ENCODE results near the gene ADAM29.
A peak's percentile ranks its signal among the peaks of the same experiment; 100 is the strongest.
"Not testable (repeated sequence)": the region's sequence is repeated elsewhere in the genome, so short reads cannot be mapped to it uniquely, and the experiment has no call there.

ADAM29 gene

DNA sequence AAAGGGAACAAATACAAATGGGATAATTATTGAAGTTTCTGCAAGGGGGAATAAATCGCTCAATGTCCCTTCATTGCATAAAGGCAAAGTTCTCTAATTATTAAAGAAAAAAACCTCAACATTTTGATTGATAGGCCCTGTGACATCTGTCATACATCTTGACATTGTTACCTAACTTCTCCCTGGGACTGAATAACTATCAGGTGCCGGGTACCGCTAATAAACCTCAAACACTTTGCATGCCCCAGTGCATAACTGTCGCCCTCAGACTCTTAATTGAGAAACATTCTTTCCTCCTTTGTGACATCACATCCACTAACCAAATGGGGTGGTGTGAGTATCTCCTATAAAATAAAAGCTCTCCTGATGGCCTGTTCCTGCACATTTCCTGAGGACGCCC lies at the start of gene ADAM29:
Gene ADAM29, plus strand, starts transcription at position 301 of the 400 bp plus-strand sequence. CDS start 57,168 bp downstream, outside the sequence.
- Histone ChIP-seq H3K4me3 (ENCODE audit: low read length) (no peak within 1 kb of the TSS), H3K9me3 (ENCODE audit: control insufficient read depth, low read length) (no peaks in the 10 kb centered on the region), H3K27me3 (replicated peaks; ENCODE audit: control insufficient read depth, insufficient read depth, low read length) (no peaks in the 10 kb centered on the region), H3K4me1 (ENCODE audit: control insufficient read depth, insufficient read depth, low read length) (no peaks in the 10 kb centered on the region), H3K36me3 (ENCODE audit: control insufficient read depth, insufficient read depth, low read length, severe bottlenecking) (no peaks in the 10 kb centered on the region), H3K9ac (ENCODE audit: low read length) (no peak within 1 kb of the TSS)
- no peak for DNase-seq (ENCODE audit: low read depth)

DNA sequence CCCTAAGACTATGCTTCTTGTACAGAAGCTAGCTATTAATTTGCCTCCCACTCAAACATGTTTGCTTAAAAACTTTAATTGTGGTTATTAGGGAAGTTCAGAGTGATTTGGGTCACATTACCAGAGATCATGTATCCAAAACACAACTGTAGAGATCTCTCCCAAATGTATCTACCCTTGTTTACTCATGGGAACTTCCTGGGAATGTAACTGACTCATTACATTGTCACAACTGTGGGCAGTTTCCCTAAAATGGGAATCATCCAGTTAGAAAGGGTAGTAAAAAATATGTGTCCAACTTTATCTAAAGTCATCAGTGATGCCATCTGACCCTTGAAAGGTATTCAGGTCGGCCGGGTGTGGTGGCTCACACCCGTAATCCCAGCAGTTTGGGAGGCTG lies 48.8 kb upstream of the ADAM29 start:
- Histone ChIP-seq H3K27me3 (replicated peaks; ENCODE audit: control insufficient read depth, insufficient read depth, low read length) (no peaks in the 10 kb centered on the region), H3K9me3 (ENCODE audit: control insufficient read depth, low read length) (no peaks in the 10 kb centered on the region), H3K4me1 (ENCODE audit: control insufficient read depth, insufficient read depth, low read length) (no peaks in the 10 kb centered on the region), H3K4me3 (ENCODE audit: low read length) (no peak overlapping the region), H3K9ac (ENCODE audit: low read length) (no peak overlapping the region), H3K36me3 (ENCODE audit: control insufficient read depth, insufficient read depth, low read length, severe bottlenecking) (no peaks in the 10 kb centered on the region)
- DNase-seq (ENCODE audit: low read depth) = no peak

DNA sequence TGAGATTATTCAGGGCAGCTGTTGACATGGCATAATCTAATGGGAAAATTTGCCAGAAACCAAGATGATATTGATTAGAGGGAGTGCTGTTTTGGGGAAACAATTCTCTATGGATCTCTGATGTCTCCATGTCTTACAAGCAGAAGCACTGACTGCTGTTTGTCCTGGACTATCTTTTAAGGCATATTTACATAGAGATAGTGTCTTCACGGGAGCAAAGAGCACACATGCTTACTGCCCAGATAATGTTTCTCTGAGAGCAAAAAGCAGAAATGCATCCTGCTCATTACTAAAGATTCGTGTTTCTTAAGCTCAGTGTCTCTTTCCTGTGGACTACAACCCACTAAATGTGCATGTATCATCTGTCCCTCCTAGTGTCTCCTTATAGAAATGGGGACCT lies 47.8 kb upstream of the ADAM29 start:
- no peak for DNase-seq (ENCODE audit: low read depth)
- Histone ChIP-seq H3K27me3 (replicated peaks; ENCODE audit: control insufficient read depth, insufficient read depth, low read length) (no peaks in the 10 kb centered on the region), H3K4me3 (ENCODE audit: low read length) (no peak overlapping the region)

DNA sequence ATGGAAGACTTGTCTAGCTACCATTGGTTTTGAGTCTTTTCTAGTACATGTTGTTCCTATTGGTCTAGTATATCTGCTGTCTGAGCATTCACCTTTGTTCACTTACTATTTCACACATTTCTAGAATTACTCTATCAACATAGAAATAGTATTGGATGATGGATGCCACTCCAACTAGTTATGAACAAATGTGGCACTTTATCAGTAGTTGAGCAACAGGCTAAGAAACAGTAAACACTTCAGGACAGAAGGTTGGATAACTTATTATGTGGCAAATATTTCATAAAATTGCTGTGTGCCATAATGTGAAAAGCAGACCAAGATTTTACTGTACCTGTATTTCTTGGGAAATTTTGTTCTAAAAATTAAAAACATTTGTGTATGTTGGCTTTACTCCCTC lies 46.8 kb upstream of the ADAM29 start:
- no peaks in the 10 kb centered on the region for H3K9me3 ChIP-seq (ENCODE audit: control insufficient read depth, low read length)
- H3K36me3 ChIP-seq (ENCODE audit: control insufficient read depth, insufficient read depth, low read length, severe bottlenecking) = no peaks in the 10 kb centered on the region
- H3K4me3 ChIP-seq (ENCODE audit: low read length) = no peak overlapping the region
- no peaks in the 10 kb centered on the region for H3K4me1 ChIP-seq (ENCODE audit: control insufficient read depth, insufficient read depth, low read length)
- no peaks in the 10 kb centered on the region for H3K27me3 ChIP-seq (replicated peaks; ENCODE audit: control insufficient read depth, insufficient read depth, low read length)
- no peak for DNase-seq (ENCODE audit: low read depth)
- H3K9ac ChIP-seq (ENCODE audit: low read length) = no peak overlapping the region

More for the DNA sequence above, 47.8 kb upstream of the ADAM29 start:
- Histone ChIP-seq H3K4me1 (ENCODE audit: control insufficient read depth, insufficient read depth, low read length) (no peaks in the 10 kb centered on the region), H3K9ac (ENCODE audit: low read length) (no peak overlapping the region), H3K36me3 (ENCODE audit: control insufficient read depth, insufficient read depth, low read length, severe bottlenecking) (no peaks in the 10 kb centered on the region), H3K9me3 (ENCODE audit: control insufficient read depth, low read length) (no peaks in the 10 kb centered on the region)

DNA sequence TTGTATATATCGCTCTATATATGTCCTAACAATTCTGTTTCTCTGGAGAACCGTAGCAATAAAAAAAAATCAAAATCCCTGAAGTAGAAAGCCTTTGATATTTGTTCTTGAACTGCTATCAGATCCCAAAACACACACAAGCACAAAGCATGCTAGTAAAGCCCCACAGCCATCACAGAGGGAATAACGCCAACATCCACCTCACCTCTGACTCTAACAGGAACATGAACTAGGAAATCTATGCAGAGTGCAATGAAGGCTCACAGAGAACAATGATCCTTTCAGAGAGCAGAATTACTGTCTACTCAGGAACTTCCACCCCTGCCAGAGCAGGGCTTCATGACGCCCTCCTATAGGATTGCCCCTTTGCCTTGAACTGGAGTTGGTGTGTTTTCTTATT lies 45.0 kb upstream of the ADAM29 start:
- H3K36me3 ChIP-seq (ENCODE audit: control insufficient read depth, insufficient read depth, low read length, severe bottlenecking); H3K4me1 ChIP-seq (ENCODE audit: control insufficient read depth, insufficient read depth, low read length); H3K4me3 ChIP-seq (ENCODE audit: low read length); H3K9me3 ChIP-seq (ENCODE audit: control insufficient read depth, low read length); DNase-seq (ENCODE audit: low read depth); H3K27me3 ChIP-seq (replicated peaks; ENCODE audit: control insufficient read depth, insufficient read depth, low read length); H3K9ac ChIP-seq (ENCODE audit: low read length): not testable (repeated sequence)

DNA sequence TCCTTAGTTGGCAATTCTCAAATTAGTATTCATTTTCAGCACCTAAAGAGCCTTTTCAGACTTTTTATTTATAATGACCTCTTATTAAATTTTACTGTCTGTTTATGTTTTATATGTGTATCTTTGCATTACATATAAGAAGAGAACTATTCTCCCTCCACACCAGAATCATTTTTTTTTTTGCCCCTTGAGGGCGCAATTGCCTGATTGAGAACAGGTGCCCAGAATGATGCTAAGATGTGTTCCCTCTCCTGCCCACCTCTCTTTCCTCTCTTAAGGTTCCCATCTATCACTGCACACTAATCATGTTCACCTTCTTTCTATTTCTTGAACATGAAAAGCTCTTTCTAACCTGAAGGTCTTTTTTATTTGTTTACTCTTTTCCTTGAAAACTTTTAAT lies 44.2 kb upstream of the ADAM29 start:
- Histone ChIP-seq H3K4me3 (ENCODE audit: low read length) (no peak overlapping the region), H3K27me3 (replicated peaks; ENCODE audit: control insufficient read depth, insufficient read depth, low read length) (no peaks in the 10 kb centered on the region), H3K36me3 (ENCODE audit: control insufficient read depth, insufficient read depth, low read length, severe bottlenecking) (no peaks in the 10 kb centered on the region), H3K4me1 (ENCODE audit: control insufficient read depth, insufficient read depth, low read length) (no peaks in the 10 kb centered on the region), H3K9ac (ENCODE audit: low read length) (no peak overlapping the region), H3K9me3 (ENCODE audit: control insufficient read depth, low read length) (no peaks in the 10 kb centered on the region)
- DNase-seq (ENCODE audit: low read depth) = peak; percentile 58

DNA sequence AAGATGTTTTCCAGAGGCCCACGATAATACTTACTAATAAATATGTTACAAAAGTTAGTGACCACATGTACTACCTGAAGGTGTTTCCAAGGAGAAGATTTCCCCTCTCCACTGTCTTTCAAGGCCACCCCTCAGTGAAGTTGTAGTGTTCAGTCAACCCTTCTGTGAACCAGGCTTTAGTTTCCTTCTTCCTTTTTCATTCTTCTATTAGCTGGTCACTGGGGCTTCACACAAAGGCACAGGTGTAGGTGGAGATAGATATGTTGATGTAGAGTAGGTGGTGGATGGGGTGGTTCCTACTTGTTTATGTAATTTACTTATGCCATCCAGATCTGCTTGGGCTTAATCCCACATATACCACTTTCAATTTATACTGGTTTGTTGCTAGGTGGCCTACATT lies 43.3 kb upstream of the ADAM29 start:
- Histone ChIP-seq H3K9me3 (ENCODE audit: control insufficient read depth, low read length) (no peaks in the 10 kb centered on the region), H3K9ac (ENCODE audit: low read length) (no peak overlapping the region), H3K27me3 (replicated peaks; ENCODE audit: control insufficient read depth, insufficient read depth, low read length) (no peaks in the 10 kb centered on the region), H3K4me1 (ENCODE audit: control insufficient read depth, insufficient read depth, low read length) (no peaks in the 10 kb centered on the region), H3K4me3 (ENCODE audit: low read length) (no peak overlapping the region), H3K36me3 (ENCODE audit: control insufficient read depth, insufficient read depth, low read length, severe bottlenecking) (no peaks in the 10 kb centered on the region)
- no peak for DNase-seq (ENCODE audit: low read depth)

DNA sequence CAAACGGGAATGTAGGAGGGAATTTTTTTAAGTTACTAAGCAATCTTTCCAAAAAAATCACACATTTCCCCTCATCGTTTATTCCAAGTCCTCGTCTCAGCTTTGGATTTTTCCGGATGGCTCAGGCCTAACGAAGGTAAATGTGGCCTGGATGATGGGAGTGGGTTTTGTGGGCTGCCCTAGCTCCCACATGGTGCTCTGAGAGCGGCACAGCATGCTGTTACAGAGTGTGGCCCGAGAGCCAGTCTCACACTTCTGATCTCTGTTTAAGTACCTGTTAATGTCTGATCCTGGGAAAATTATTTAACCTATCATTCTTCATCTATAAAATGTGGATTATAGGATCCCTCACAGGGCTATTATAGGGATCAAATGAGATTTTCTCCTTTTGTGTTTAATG lies 38.2 kb upstream of the ADAM29 start:
- Histone ChIP-seq H3K4me1 (ENCODE audit: control insufficient read depth, insufficient read depth, low read length) (no peaks in the 10 kb centered on the region), H3K4me3 (ENCODE audit: low read length) (no peak overlapping the region), H3K36me3 (ENCODE audit: control insufficient read depth, insufficient read depth, low read length, severe bottlenecking) (no peaks in the 10 kb centered on the region), H3K9me3 (ENCODE audit: control insufficient read depth, low read length) (no peaks in the 10 kb centered on the region), H3K9ac (ENCODE audit: low read length) (no peak overlapping the region), H3K27me3 (replicated peaks; ENCODE audit: control insufficient read depth, insufficient read depth, low read length) (no peaks in the 10 kb centered on the region)
- no peak for DNase-seq (ENCODE audit: low read depth)

DNA sequence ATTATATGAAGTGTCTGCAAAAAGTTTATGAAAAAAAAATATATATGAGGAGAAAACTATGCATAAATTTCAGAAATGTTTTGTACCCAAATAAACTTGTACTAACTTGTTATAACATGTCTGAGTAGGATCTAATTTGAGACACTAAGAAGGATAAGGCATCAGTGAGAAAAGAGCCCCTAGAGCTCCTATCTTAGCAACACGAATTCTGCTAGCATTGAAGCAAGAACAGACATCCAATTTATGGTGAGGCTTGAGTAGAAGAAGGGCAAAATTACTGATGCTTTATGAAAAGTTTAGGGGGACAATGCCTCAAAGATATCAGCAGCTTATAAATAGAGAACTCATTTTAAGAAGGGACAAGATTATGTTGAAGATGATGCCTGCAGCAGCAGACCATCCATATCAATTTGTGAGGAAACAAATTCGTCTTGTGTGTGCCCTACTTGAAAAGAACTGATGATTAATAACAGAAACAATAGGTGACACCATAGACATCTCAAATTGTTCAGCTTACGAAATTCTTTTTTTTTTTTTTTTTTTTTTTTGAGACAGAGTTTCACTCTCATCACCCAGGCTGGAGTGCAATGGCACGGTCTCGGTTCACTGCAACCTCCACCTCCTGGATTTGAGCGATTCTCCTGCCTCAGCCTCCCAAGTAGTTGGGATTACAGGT lies 35.7 kb upstream of the ADAM29 start:
- H3K36me3 ChIP-seq (ENCODE audit: control insufficient read depth, insufficient read depth, low read length, severe bottlenecking) = no peaks in the 10 kb centered on the region
- no peaks in the 10 kb centered on the region for H3K9me3 ChIP-seq (ENCODE audit: control insufficient read depth, low read length)
- no peak for DNase-seq (ENCODE audit: low read depth)
- H3K27me3 ChIP-seq (replicated peaks; ENCODE audit: control insufficient read depth, insufficient read depth, low read length) = no peaks in the 10 kb centered on the region
- H3K9ac ChIP-seq (ENCODE audit: low read length) = no peak overlapping the region
- H3K4me1 ChIP-seq (ENCODE audit: control insufficient read depth, insufficient read depth, low read length) = no peaks in the 10 kb centered on the region
- H3K4me3 ChIP-seq (ENCODE audit: low read length) = no peak overlapping the region

DNA sequence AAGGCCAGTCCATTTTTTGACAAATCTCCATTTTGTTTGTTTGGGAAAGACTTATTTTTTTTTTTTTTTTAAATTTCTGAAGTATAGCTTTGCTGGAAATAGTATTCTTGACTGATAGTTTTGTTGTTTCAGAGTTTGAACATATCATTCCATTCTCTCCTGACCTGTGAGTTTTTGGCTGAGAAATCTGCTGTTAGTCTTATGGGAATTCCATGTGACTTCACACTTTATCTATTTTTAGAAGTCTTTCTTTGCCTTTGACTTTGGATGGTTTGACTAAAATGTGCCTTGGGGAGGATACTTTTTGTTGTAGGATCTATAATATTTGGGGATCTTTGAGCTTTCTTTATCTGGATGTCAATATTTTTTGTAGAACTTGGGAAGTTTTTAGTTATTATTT lies 10.7 kb upstream of the ADAM29 start:
- no peaks in the 10 kb centered on the region for H3K27me3 ChIP-seq (replicated peaks; ENCODE audit: control insufficient read depth, insufficient read depth, low read length)
- no peak overlapping the region for H3K4me3 ChIP-seq (ENCODE audit: low read length)
- H3K9me3 ChIP-seq (ENCODE audit: control insufficient read depth, low read length) = peaks cover 20% of the 10 kb centered on the region
- H3K36me3 ChIP-seq (ENCODE audit: control insufficient read depth, insufficient read depth, low read length, severe bottlenecking) = no peaks in the 10 kb centered on the region
- H3K9ac ChIP-seq (ENCODE audit: low read length) = no peak overlapping the region
- no peaks in the 10 kb centered on the region for H3K4me1 ChIP-seq (ENCODE audit: control insufficient read depth, insufficient read depth, low read length)
- no peak for DNase-seq (ENCODE audit: low read depth)

DNA sequence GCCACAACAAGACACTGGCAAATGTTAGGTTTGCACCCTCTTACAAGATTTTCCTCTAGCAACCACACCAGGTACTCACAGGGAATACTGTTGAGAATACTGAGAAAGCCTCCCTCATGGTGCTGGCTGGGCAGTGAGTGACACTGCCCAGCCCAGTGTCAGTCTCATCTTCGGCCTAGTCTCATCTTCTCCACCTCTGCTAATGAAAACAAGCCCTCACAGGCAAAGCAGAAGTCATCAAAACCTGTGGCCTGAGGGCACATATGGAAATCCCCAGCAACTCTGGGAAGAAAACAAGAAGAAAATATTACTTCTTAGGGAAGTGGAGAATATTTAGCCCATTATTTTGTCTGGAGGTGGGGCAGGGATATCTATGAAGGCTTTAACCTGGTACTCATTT lies 7.9 kb upstream of the ADAM29 start:
- no peak for DNase-seq (ENCODE audit: low read depth)
- Histone ChIP-seq H3K36me3 (ENCODE audit: control insufficient read depth, insufficient read depth, low read length, severe bottlenecking) (no peaks in the 10 kb centered on the region), H3K9me3 (ENCODE audit: control insufficient read depth, low read length) (peaks cover 10% of the 10 kb centered on the region), H3K4me1 (ENCODE audit: control insufficient read depth, insufficient read depth, low read length) (no peaks in the 10 kb centered on the region), H3K27me3 (replicated peaks; ENCODE audit: control insufficient read depth, insufficient read depth, low read length) (no peaks in the 10 kb centered on the region), H3K4me3 (ENCODE audit: low read length) (no peak overlapping the region), H3K9ac (ENCODE audit: low read length) (no peak overlapping the region)

DNA sequence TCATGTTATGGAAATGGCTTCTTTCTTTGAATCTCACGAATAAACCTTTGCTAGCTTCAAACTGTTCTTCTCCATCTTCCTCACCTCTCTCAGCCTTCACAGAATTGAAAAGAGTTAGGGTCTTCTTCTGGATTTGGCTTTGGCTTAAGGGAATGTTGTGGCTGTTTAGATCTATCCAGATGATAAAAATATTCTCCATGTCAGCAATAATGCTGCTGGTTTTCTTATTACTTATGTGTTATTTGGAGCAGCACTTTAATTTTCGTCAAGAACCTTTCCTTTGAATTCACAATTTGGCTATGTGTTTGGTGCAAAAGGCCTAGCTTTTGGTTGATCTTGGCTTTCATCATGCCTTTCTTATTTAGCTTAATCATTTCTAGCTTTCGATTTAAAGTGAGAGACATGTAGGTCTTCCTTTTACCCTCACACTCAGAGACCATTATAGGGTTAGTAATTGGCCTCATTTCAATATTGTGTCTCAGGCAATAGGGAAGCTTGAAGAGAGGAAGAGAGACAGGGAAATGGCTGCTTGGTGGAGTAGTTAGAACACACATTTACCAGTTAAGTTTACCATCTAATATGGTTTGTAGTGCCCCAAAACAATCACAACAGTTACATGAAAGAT lies 5.1 kb upstream of the ADAM29 start:
- DNase-seq (ENCODE audit: low read depth) = no peak
- Histone ChIP-seq H3K27me3 (replicated peaks; ENCODE audit: control insufficient read depth, insufficient read depth, low read length) (no peaks in the 10 kb centered on the region), H3K36me3 (ENCODE audit: control insufficient read depth, insufficient read depth, low read length, severe bottlenecking) (no peaks in the 10 kb centered on the region), H3K4me3 (ENCODE audit: low read length) (no peak overlapping the region), H3K9me3 (ENCODE audit: control insufficient read depth, low read length) (no peaks in the 10 kb centered on the region), H3K4me1 (ENCODE audit: control insufficient read depth, insufficient read depth, low read length) (no peaks in the 10 kb centered on the region), H3K9ac (ENCODE audit: low read length) (no peak overlapping the region)

Measured in adipocyte (in vitro differentiated cells).